Measurements from ENCODE around the gene MCCD1.

- TF ChIP-seq, protein P1, sequence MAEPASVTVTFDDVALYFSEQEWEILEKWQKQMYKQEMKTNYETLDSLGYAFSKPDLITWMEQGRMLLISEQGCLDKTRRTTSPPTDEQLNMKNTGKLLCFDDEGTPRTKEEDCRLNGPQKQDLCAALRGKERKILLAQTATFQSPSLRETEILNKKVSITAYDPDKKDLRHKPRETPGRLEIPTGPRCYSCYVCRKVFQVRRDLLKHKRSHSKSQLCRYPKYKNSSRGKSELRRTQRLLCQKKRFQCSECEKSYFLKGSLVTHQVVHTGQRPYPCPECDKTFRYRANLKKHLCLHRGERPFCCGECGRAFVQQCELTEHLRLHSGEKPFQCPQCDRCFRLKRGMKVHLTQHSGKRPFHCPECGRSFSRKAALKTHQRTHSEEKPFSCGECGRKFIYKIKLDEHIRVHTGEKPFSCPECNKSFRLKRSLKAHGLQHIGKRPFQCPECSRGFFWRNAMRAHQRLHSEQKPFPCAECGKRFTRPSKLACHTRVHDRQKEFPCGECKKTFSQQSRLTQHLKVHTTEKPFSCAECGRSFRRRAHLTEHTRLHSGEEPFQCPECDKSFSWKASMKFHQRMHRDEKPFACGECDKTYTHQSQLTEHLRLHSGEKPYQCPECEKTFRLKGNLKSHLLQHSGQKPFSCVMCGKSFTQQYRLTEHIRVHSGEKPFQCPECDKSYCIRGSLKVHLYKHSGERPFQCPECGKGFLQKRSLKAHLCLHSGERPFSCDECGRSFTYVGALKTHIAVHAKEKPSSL (CRISPR knock-in tag; conservative IDR thresholded peaks at IDR 0.05), result no peak
- TF ChIP-seq CBFB (CRISPR knock-in tag; IDR thresholded peaks at IDR 0.05; ENCODE audit: low read depth) (no peak), ZBTB21 (CRISPR knock-in tag; IDR thresholded peaks at IDR 0.05; ENCODE audit: borderline replicate concordance) (no peak), JAZF1 (CRISPR knock-in tag; IDR thresholded peaks at IDR 0.05) (no peak), TCF7 (CRISPR knock-in tag; IDR thresholded peaks at IDR 0.05; ENCODE audit: low read depth) (no peak), CREB1 (CRISPR knock-in tag; IDR thresholded peaks at IDR 0.05) (no peak), FOXK1 (CRISPR knock-in tag; IDR thresholded peaks at IDR 0.05) (no peak)
- TF ChIP-seq, protein P2, sequence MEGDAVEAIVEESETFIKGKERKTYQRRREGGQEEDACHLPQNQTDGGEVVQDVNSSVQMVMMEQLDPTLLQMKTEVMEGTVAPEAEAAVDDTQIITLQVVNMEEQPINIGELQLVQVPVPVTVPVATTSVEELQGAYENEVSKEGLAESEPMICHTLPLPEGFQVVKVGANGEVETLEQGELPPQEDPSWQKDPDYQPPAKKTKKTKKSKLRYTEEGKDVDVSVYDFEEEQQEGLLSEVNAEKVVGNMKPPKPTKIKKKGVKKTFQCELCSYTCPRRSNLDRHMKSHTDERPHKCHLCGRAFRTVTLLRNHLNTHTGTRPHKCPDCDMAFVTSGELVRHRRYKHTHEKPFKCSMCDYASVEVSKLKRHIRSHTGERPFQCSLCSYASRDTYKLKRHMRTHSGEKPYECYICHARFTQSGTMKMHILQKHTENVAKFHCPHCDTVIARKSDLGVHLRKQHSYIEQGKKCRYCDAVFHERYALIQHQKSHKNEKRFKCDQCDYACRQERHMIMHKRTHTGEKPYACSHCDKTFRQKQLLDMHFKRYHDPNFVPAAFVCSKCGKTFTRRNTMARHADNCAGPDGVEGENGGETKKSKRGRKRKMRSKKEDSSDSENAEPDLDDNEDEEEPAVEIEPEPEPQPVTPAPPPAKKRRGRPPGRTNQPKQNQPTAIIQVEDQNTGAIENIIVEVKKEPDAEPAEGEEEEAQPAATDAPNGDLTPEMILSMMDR (IDR thresholded peaks at IDR 0.05), result no peak
These were observed 31.4 kb downstream of the MCCD1 start for GRCh38 chr6:31559958-31560696.
